Vagina (tissue), 2 donors: ENCODE measurements around the gene HMBS.

ENCODE experiments used
- POLR2A ChIP-seq, 2 donors: fragments of 450-650 bp; IDR thresholded peaks; one replicate each; pipeline ENCODE4 v1.6.1; 2017; ENCODE audit warnings: antibody characterized with exemption in 2 of 2, mild to moderate bottlenecking in 2 of 2, moderate library complexity in 2 of 2
- POLR2AphosphoS5 ChIP-seq, 2 donors: sonication (generic); formaldehyde crosslinking; IDR thresholded peaks; one replicate each; pipeline ENCODE4 v1.9.0; 2017; ENCODE audit warnings: antibody characterized with exemption in 2 of 2, mild to moderate bottlenecking in 2 of 2, low read depth in 1 of 2; ENCODE audit not compliant: insufficient read depth in 1 of 2

- TF ChIP-seq POLR2A (IDR thresholded peaks at IDR 0.05): no peak
- no peak for TF ChIP-seq POLR2AphosphoS5 (IDR thresholded peaks at IDR 0.05; ENCODE audit: insufficient read depth in 1 of 2, low read depth in 1 of 2)
Measured at GRCh38 chr11:119091966-119092879, 7.5 kb downstream of the HMBS start.
